GM19438 (cell line): ENCODE results near the gene MARCHF11.

Source experiments
- ATAC-seq: cut with Tn5 transposase; IDR thresholded peaks from one replicate; pipeline ENCODE4 v1.9.1; 2021; ENCODE audit warnings: low read depth; ENCODE audit not compliant: unreplicated experiment

The MARCHF11 gene

GRCh38 chr5:16179511-16179935, at the start of gene MARCHF11:
Gene MARCHF11, minus strand, starts transcription at chr5:16179791. Its CDS starts 216 bp downstream, at chr5:16179575.
- ATAC-seq, result no peak

DNA sequence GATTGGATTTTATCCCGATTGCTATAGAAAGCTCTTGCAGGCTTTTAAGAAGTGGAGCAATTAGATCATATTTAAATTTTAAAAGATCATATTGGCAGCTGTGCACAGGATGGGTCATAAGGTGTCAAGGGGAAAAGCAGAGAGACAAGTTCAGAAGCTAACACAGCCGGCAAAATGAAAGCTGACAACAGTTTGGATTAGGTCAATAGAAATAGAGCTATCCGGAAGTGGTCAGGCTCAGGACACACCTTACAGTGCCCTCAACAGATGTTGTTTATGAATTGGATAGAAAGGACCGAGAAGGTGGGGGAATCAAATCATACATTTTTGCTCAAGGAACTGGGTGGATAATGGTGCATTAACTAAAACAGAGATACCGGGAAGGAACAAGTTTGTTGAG, 46.3 kb upstream of the MARCHF11 start:
- no peak for ATAC-seq

- no peak for ATAC-seq
These were observed 12.7 kb upstream of the MARCHF11 start for GRCh38 chr5:16192311-16192710.

DNA sequence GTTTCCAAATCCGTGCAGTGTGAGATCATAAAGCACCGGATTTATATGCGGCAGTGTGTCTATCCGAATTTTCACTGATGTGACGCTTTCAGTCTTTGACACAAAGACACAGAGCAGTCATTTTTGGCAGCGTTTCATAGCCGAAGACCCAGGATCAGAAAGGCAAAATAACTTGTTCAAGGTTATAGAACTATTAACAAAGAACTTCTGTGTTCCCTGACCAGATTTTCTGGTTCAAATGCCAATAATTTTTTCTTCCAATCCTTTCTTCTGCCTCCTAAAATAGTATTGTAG, 1.1 kb upstream of the MARCHF11 start:
- ATAC-seq, result no peak

GRCh38 chr5:16179936-16180788, 571 bp upstream of the MARCHF11 start:
- ATAC-seq, result no peak

DNA sequence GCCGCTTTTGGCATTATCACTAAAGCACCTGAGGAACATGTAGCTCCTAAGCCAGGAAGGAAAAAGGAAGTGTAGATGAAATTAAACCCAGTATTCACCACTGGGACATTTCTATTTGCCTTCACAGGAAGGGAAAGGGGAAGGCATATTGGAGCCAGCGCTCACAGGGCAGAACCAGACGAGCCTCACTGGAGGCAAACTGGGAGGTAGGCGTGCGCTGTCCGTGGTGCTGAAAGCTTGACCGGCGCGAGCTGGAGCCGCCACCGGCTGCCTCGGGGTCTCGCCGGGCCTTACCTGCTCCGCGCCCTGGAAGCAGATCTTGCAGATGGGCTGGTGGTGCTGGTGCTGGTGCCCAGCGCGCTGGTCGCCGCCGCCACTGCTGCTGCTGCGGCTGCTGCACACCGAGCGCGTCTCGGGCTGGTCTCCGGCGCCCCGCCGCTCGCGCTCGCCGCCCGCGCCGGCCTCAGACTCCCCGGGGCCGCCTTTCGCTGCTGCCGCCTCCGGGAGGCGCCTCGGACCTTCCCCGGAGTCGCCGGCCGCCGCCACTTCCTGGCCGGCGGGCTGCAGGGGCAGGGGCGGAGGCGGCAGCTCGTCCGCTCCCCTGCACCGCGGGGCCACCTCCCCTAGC, 732 bp downstream of the MARCHF11 start:
- no peak for ATAC-seq

- no peak for ATAC-seq
These were observed 10.0 kb downstream of the MARCHF11 start for GRCh38 chr5:16169550-16169949.

- ATAC-seq, result no peak
These were observed 18.9 kb downstream of the MARCHF11 start for GRCh38 chr5:16160706-16161105.

DNA sequence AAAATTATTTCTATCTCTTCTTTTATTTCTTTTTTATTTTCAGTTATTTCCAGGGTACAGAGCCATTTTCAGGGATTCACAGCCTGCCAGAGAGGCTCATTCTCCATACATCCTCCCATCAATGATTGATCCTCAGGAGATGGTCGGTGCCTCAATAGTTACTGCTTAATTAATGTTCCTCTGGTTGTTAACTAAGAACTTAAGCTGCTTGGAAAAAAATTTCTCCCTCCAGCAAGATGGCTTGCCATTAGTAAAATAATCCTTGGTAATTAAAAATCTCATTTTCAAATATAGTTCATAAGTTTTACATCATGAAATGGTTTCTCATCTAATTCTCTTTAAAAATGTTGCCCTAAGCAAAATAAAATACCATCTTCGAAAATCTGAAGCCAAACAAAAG, 20.0 kb downstream of the MARCHF11 start:
- no peak for ATAC-seq

GRCh38 chr5:16156152-16156551, 23.4 kb downstream of the MARCHF11 start:
- no peak for ATAC-seq

DNA sequence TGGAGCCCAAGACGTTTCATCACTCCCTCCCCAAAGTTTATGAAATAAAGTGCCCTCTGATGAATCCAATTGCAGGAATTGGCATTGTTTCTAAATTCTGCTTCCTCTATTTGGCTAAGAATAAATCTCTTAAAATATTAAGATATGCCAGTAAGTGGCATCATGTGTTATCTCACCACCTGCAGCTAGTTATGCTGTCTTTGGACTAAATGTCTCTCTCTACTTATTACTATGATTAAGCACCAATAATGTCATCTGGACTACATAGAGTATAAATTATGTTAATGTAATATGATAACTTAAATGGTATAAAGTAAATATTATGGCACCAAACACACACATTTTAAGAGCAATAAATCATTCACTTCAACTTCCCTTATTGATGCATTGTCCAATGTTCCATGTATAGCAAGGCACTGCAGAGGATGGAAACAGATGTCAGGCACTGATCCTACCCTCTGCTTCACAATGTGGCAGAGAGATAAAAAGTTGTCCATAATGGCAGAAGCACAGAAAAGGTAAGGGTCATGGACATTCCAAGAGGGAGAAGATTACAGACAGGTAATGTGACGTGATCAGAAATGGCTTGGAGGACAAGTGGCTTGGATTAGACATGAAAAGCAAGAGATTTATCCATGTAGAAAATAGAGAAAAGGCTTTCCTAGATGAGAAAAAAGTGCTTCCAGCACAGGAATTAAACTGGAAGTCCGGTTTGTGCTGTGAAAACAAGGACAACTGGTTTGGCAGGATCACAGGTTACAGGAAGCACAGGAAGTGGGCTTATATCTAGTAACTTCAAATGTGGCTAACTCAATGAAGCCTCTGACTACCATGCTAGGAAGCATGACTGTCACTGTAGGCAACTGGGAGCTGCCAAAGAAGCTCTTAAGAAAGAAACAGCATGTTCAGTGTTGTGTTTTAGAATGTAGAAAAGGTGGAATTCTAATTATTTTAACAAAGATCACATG, 26.7 kb downstream of the MARCHF11 start:
- ATAC-seq, result no peak

GRCh38 chr5:16149621-16150020, 30.0 kb downstream of the MARCHF11 start:
- no peak for ATAC-seq

- ATAC-seq, result no peak
These were observed 32.3 kb downstream of the MARCHF11 start for GRCh38 chr5:16147179-16147900.

- no peak for ATAC-seq
These were observed 35.2 kb downstream of the MARCHF11 start for GRCh38 chr5:16144416-16144815.

GRCh38 chr5:16143361-16144049, 36.1 kb downstream of the MARCHF11 start:
- no peak for ATAC-seq

- no peak for ATAC-seq
These were observed 38.6 kb downstream of the MARCHF11 start for GRCh38 chr5:16140944-16141343.

DNA sequence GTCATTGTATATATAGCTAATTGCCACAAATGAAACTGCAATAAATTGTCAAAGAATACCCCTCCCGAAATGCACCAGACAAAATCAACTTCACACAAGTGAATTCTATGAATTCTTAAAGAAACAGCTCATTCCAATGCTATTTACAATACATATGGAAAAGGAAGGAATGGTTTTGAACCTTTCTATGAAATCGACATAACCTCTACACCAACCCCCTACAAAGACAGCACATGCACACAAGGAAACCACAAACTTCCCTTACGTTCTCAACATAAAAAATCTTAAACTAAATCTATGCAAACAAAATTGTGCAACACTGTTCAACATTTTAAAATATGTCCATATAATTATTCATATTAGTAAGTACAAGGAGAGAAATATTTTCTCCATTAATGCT, 39.2 kb downstream of the MARCHF11 start:
- no peak for ATAC-seq

DNA sequence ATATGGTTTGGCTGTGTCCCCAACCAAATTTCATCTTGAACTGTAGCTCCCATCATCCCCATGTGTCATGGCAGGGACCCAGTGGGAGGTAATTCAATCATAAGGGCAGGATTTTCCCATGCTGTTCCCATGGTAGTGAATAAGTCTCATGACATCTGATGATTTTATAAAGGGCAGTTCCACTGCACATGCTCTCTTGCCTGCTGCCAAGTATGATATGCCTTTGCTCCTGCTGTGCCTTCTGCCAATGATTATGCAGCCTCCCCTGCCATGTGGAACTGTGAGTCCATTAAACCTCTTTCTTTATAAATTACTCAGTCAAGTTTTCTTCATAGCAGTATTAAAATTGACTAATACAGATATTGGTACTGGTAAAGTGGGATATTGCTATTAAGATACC, 42.4 kb downstream of the MARCHF11 start:
- ATAC-seq, result no peak

DNA sequence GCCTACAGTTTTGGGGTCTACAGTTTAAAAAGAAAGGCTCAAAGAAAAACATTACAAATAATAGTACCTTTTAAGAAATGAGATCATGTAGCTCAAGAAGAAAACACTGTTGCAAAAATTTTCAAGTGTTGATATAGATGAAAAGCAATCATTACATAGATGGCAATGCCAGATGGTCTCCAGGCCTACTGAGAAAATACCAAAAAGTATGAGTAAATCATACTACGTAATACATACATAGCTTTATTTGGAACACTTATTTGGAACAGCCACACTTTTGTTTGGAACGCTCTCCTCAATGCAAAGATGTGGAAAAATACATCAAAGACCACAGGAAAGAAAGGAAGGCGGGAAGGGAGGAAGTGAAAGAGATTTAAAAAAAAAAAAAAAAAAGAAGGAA, 44.1 kb downstream of the MARCHF11 start:
- no peak for ATAC-seq

GRCh38 chr5:16135003-16135402, 44.6 kb downstream of the MARCHF11 start:
- no peak for ATAC-seq
